SK-N-SH (cell line): Measurements from ENCODE around the gene LARGE1.

Experiments used
- CTCF ChIP-seq: fragments of 200-600 bp; sonication (generic); IDR thresholded peaks from 2 replicates; pipeline ENCODE4 v1.6.1; 2017; ENCODE audit warnings: antibody characterized with exemption, mild to moderate bottlenecking, moderate library complexity
- EP300 ChIP-seq, 2 experiments: IDR thresholded peaks; 2 replicates each; pipeline versions ENCODE4 v1.4.0 to v1.6.1; 2012; ENCODE audit warnings: borderline replicate concordance in 1 of 2, low read depth in 1 of 2, low read length in 1 of 2
- EZH2phosphoT487 ChIP-seq: fragments of 200-600 bp; sonication (generic); IDR thresholded peaks from 2 replicates; pipeline ENCODE4 v1.6.1; 2017; ENCODE audit warnings: low read depth, mixed run types, mild to moderate bottlenecking, antibody characterized with exemption, moderate library complexity, borderline replicate concordance
- POLR2AphosphoS5 ChIP-seq: IDR thresholded peaks from 2 replicates; pipeline ENCODE4 v1.6.1; 2012; ENCODE audit warnings: low read depth, low read length
- YY1 ChIP-seq: IDR thresholded peaks from 2 replicates; pipeline ENCODE4 v1.4.0; 2012; ENCODE audit warnings: low read depth, mild to moderate bottlenecking

- TF ChIP-seq CTCF (no peak), POLR2AphosphoS5 (no peak), EP300 (IDR thresholded peaks at IDR 0.05; ENCODE audit: borderline replicate concordance in 1 of 2, low read depth in 1 of 2, low read length in 1 of 2) (no peak), EZH2phosphoT487 (no peak), YY1 (no peak)
Observed at GRCh38 chr22:33465554-33465953, 454.7 kb downstream of the LARGE1 start.
